ENCODE data around the gene PIP4P1. TPM values are rescaled to one million over a fixed set of nuclear protein-coding genes. Genes with fewer than 3 reads are reported as not detected.
A peak's percentile ranks its signal among the peaks of the same experiment; 100 is the strongest.

The PIP4P1 gene
- total and polyA plus RNA-seq, 7 experiments from 2014 or later, result 20.7 to 87.1 (median 72.5) TPM

GRCh38 chr14:20417250-20418186 lies 43.7 kb downstream of the PIP4P1 start:
- Mint-ChIP-seq H3K4me3 (no peak overlapping the region), H3K27ac (no peak overlapping the region), H3K9me3 (no peaks in the 10 kb centered on the region), H3K27me3 (no peaks in the 10 kb centered on the region), H3K36me3 (no peaks in the 10 kb centered on the region), H3K4me1 (peaks cover 15 to 32% (median 23%) of the 10 kb centered on the region in 7 donors)
- ATAC-seq (no peak), DNase-seq (no peak)
- Histone ChIP-seq H3K4me3 (ENCODE audit: low read length) (no peak overlapping the region), H3K36me3 (ENCODE audit: control insufficient read depth in 2 of 3, insufficient read depth in 3 of 3, low read length in 3 of 3) (no peaks in the 10 kb centered on the region), H3K27me3 (ENCODE audit: control insufficient read depth in 2 of 2, insufficient read depth in 2 of 2, low read length in 2 of 2) (no peaks in the 10 kb centered on the region), H3K27ac (ENCODE audit: low read depth, low read length) (no peak overlapping the region), H3K4me1 (ENCODE audit: control insufficient read depth in 2 of 2, insufficient read depth in 2 of 2, low read length in 2 of 2) (peaks cover 8 to 14% of the 10 kb centered on the region in 2 donors), H3K9me3 (ENCODE audit: control insufficient read depth in 2 of 3, low read length in 3 of 3) (no peaks in the 10 kb centered on the region)
- ChIA-PET POLR2A (interaction anchor here (1.0 kb wide), 1 partner anchor 38 kb away, joined by 3 read pairs; the partner anchor contains the start of gene APEX1), CTCF (interaction anchor here (0.6 to 1.0 kb wide), 3 partner anchors 23 to 44 kb away, joined by 3 to 4 read pairs (median 3); no protein-coding TSS in a partner anchor)
- intact Hi-C loops (cut with micrococcal nuclease), result no loop called here

- H3K27ac Mint-ChIP-seq, result peak overlapping the region in 6 of 9 donors; percentile 1 to 71 (median 12)
- H3K27ac ChIP-seq (ENCODE audit: low read depth, low read length), result no peak overlapping the region
- H3K9me3 Mint-ChIP-seq, result no peaks in the 10 kb centered on the region
- H3K36me3 ChIP-seq (ENCODE audit: control insufficient read depth in 2 of 3, insufficient read depth in 3 of 3, low read length in 3 of 3), result no peaks in the 10 kb centered on the region
- no peaks in the 10 kb centered on the region for H3K9me3 ChIP-seq (ENCODE audit: control insufficient read depth in 2 of 3, low read length in 3 of 3)
- no peak overlapping the region for H3K4me3 ChIP-seq (ENCODE audit: low read length)
- peaks cover 8 to 17% of the 10 kb centered on the region in 2 donors for H3K4me1 ChIP-seq (ENCODE audit: control insufficient read depth in 2 of 2, insufficient read depth in 2 of 2, low read length in 2 of 2)
- intact Hi-C loops (cut with micrococcal nuclease), result no loop called here
- no peak for ATAC-seq
- no peaks in the 10 kb centered on the region for H3K27me3 Mint-ChIP-seq
- H3K27me3 ChIP-seq (ENCODE audit: control insufficient read depth in 2 of 2, insufficient read depth in 2 of 2, low read length in 2 of 2), result no peaks in the 10 kb centered on the region
- peaks cover 20 to 41% (median 33%) of the 10 kb centered on the region in 7 donors for H3K4me1 Mint-ChIP-seq
- no peak for DNase-seq
- H3K4me3 Mint-ChIP-seq, result peak overlapping the region in 1 of 10 donors; percentile 4
- H3K36me3 Mint-ChIP-seq, result no peaks in the 10 kb centered on the region
- POLR2A ChIA-PET, result interaction anchor here (0.7 to 3.8 kb wide), 6 partner anchors 12 to 193 kb away, joined by 3 to 24 read pairs (median 11); partner anchors contain the start of genes APEX1, OSGEP and PIP4P1
- CTCF ChIA-PET, result interaction anchor here (0.5 to 2.9 kb wide), 23 partner anchors 8 to 260 kb away, joined by 3 to 17 read pairs (median 4); partner anchors contain the start of genes APEX1, CCNB1IP1, OSGEP and PARP2
Observed at GRCh38 chr14:20416223-20416622, 45.0 kb downstream of the PIP4P1 start.

GRCh38 chr14:20415782-20416206 lies 45.4 kb downstream of the PIP4P1 start:
- ATAC-seq, result peak; percentile 69
- H3K4me3 Mint-ChIP-seq, result peak overlapping the region in 5 of 10 donors; percentile 0 to 9 (median 3)
- peak in 7 of 9 donors; percentile 36 to 65 (median 55) for DNase-seq
- no peaks in the 10 kb centered on the region for H3K9me3 Mint-ChIP-seq
- H3K36me3 Mint-ChIP-seq, result peaks cover 0 to 2% (median 0%) of the 10 kb centered on the region in 5 donors
- intact Hi-C loops (cut with micrococcal nuclease), result loop anchor here (1.0 to 2.0 kb wide), 5 partner anchors 26 to 276 kb away; partner anchors contain the start of gene APEX1 (in 1 of the 2)
- H3K4me1 Mint-ChIP-seq, result peaks cover 24 to 45% (median 37%) of the 10 kb centered on the region in 7 donors
- ChIA-PET CTCF (interaction anchor here (0.5 to 2.9 kb wide), 30 partner anchors 9 to 266 kb away, joined by 3 to 17 read pairs (median 5); partner anchors contain the start of genes APEX1, CCNB1IP1, OSGEP and PARP2), POLR2A (interaction anchor here (0.7 to 3.8 kb wide), 7 partner anchors 11 to 266 kb away, joined by 3 to 24 read pairs (median 15); partner anchors contain the start of genes APEX1, OSGEP and PIP4P1)
- Histone ChIP-seq H3K27ac (ENCODE audit: low read depth, low read length) (no peak overlapping the region), H3K9me3 (ENCODE audit: control insufficient read depth in 2 of 3, low read length in 3 of 3) (no peaks in the 10 kb centered on the region), H3K4me3 (ENCODE audit: low read length) (no peak overlapping the region), H3K36me3 (ENCODE audit: control insufficient read depth in 2 of 3, insufficient read depth in 3 of 3, low read length in 3 of 3) (no peaks in the 10 kb centered on the region), H3K4me1 (ENCODE audit: control insufficient read depth in 2 of 2, insufficient read depth in 2 of 2, low read length in 2 of 2) (peaks cover 8 to 17% of the 10 kb centered on the region in 2 donors), H3K27me3 (ENCODE audit: control insufficient read depth in 2 of 2, insufficient read depth in 2 of 2, low read length in 2 of 2) (no peaks in the 10 kb centered on the region)
- no peaks in the 10 kb centered on the region for H3K27me3 Mint-ChIP-seq
- peak overlapping the region; percentile 1 to 71 (median 20) for H3K27ac Mint-ChIP-seq

GRCh38 chr14:20413744-20414082 lies 47.5 kb downstream of the PIP4P1 start:
- Mint-ChIP-seq H3K27me3 (no peaks in the 10 kb centered on the region), H3K4me3 (peak overlapping the region; percentile 94 to 100 (median 97)), H3K27ac (peak overlapping the region; percentile 90 to 99 (median 93)), H3K36me3 (peaks cover 0 to 3% (median 0%) of the 10 kb centered on the region in 5 donors), H3K4me1 (peaks cover 31 to 55% (median 46%) of the 10 kb centered on the region in 7 donors), H3K9me3 (no peaks in the 10 kb centered on the region)
- Histone ChIP-seq H3K4me3 (ENCODE audit: low read length) (peak overlapping the region; percentile 71), H3K9me3 (ENCODE audit: control insufficient read depth in 2 of 3, low read length in 3 of 3) (no peaks in the 10 kb centered on the region), H3K27me3 (ENCODE audit: control insufficient read depth in 2 of 2, insufficient read depth in 2 of 2, low read length in 2 of 2) (no peaks in the 10 kb centered on the region), H3K27ac (ENCODE audit: low read depth, low read length) (peak overlapping the region; percentile 86), H3K36me3 (ENCODE audit: control insufficient read depth in 2 of 3, insufficient read depth in 3 of 3, low read length in 3 of 3) (no peaks in the 10 kb centered on the region), H3K4me1 (ENCODE audit: control insufficient read depth in 2 of 2, insufficient read depth in 2 of 2, low read length in 2 of 2) (peaks cover 8 to 17% of the 10 kb centered on the region in 2 donors)
- peak; percentile 36 for ATAC-seq
- intact Hi-C loops (cut with micrococcal nuclease), result loop anchor here (1.0 to 2.0 kb wide), 10 partner anchors 42 to 271 kb away; partner anchors contain the start of genes PARP2 (in 2 of the 2), PIP4P1 (in 2 of the 2), APEX1 (in 1 of the 2) and CCNB1IP1 (in 1 of the 2)
- ChIA-PET POLR2A (interaction anchor here (1.2 to 3.8 kb wide), 7 partner anchors 39 to 268 kb away, joined by 3 to 24 read pairs (median 15); partner anchors contain the start of genes APEX1, OSGEP, PARP2 and PIP4P1), CTCF (interaction anchor here (0.5 to 2.9 kb wide), 10 partner anchors 9 to 268 kb away, joined by 3 to 19 read pairs (median 8); partner anchors contain the start of genes PARP2, PIP4P1 and PNP)
- DNase-seq, result peak in 6 of 9 donors; percentile 13 to 33 (median 24)

GRCh38 chr14:20412876-20413743 lies 48.1 kb downstream of the PIP4P1 start, which contains the start of gene TEP1:
TSS of gene TEP1 (minus strand) at chr14:20413501. CDS start at chr14:20408439, 5,062 bp downstream.
- Histone ChIP-seq H3K4me1 (ENCODE audit: control insufficient read depth in 2 of 2, insufficient read depth in 2 of 2, low read length in 2 of 2) (peaks cover 8 to 17% of the 10 kb centered on the region in 2 donors), H3K4me3 (ENCODE audit: low read length) (peak within 1 kb of the TSS; percentile 71), H3K27me3 (ENCODE audit: control insufficient read depth in 2 of 2, insufficient read depth in 2 of 2, low read length in 2 of 2) (no peaks in the 10 kb centered on the region), H3K27ac (ENCODE audit: low read depth, low read length) (peak within 1 kb of the TSS; percentile 86), H3K9me3 (ENCODE audit: control insufficient read depth in 2 of 3, low read length in 3 of 3) (no peaks in the 10 kb centered on the region), H3K36me3 (ENCODE audit: control insufficient read depth in 2 of 3, insufficient read depth in 3 of 3, low read length in 3 of 3) (peaks cover 0 to 4% (median 0%) of the 10 kb centered on the region in 3 experiments)
- Mint-ChIP-seq H3K4me1 (peaks cover 31 to 60% (median 46%) of the 10 kb centered on the region in 7 donors), H3K4me3 (peak within 1 kb of the TSS; percentile 94 to 100 (median 97)), H3K27ac (peak within 1 kb of the TSS; percentile 90 to 99 (median 93)), H3K27me3 (no peaks in the 10 kb centered on the region), H3K9me3 (no peaks in the 10 kb centered on the region), H3K36me3 (peaks cover 0 to 3% (median 0%) of the 10 kb centered on the region in 5 donors)
- ATAC-seq (peak; percentile 80), DNase-seq (peak; percentile 46 to 75 (median 57))
- ChIA-PET CTCF (interaction anchor here (0.5 to 2.9 kb wide), 8 partner anchors 8 to 197 kb away, joined by 3 to 19 read pairs (median 6); partner anchors contain the start of genes PARP2, PIP4P1 and PNP), POLR2A (interaction anchor here (0.6 to 3.8 kb wide), 9 partner anchors 42 to 269 kb away, joined by 3 to 24 read pairs (median 9); partner anchors contain the start of genes APEX1, OSGEP, PARP2 and PIP4P1)
- intact Hi-C loops (cut with micrococcal nuclease), result loop anchor here (1.0 to 2.0 kb wide), 9 partner anchors 42 to 271 kb away; partner anchors contain the start of genes PARP2 (in 2 of the 2), PIP4P1 (in 2 of the 2), APEX1 (in 1 of the 2) and CCNB1IP1 (in 1 of the 2)
